GM21526 (cell line): ENCODE data around the gene TAC3.
"Not testable (repeated sequence)": the region's sequence is repeated elsewhere in the genome, so short reads cannot be mapped to it uniquely, and the experiment has no call there.

Experiments used
- ATAC-seq: cut with Tn5 transposase; IDR thresholded peaks from one replicate; pipeline ENCODE4 v1.9.1; 2021; ENCODE audit warnings: moderate library complexity; ENCODE audit not compliant: unreplicated experiment, low FRiP score

Gene TAC3

GRCh38 chr12:57016348-57016747 lies at the start of gene TAC3:
Gene TAC3, minus strand, starts transcription at chr12:57016529. Its CDS starts 732 bp downstream, at chr12:57015797.
- ATAC-seq, result no peak

- peak; percentile 54 for ATAC-seq
Measured at GRCh38 chr12:57063991-57064685, 47.8 kb upstream of the TAC3 start.

GRCh38 chr12:57058454-57058853 lies 42.1 kb upstream of the TAC3 start:
- ATAC-seq, result no peak

GRCh38 chr12:57057067-57057751 lies 40.9 kb upstream of the TAC3 start:
- no peak for ATAC-seq

GRCh38 chr12:57055824-57056223 lies 39.5 kb upstream of the TAC3 start:
- no peak for ATAC-seq

GRCh38 chr12:57053901-57054300 lies 37.6 kb upstream of the TAC3 start:
- not testable (repeated sequence) for ATAC-seq

- not testable (repeated sequence) for ATAC-seq
Measured at GRCh38 chr12:57053146-57053545, 36.8 kb upstream of the TAC3 start.

GRCh38 chr12:57051011-57051410 lies 34.7 kb upstream of the TAC3 start:
- ATAC-seq, result no peak

GRCh38 chr12:57049890-57050289 lies 33.6 kb upstream of the TAC3 start, which contains the start of gene MYO1A:
Gene MYO1A, minus strand, starts transcription at chr12:57050129. Its CDS starts 1,806 bp downstream, at chr12:57048323.
- no peak for ATAC-seq

GRCh38 chr12:57049119-57049446 lies 32.8 kb upstream of the TAC3 start:
- ATAC-seq, result no peak

- no peak for ATAC-seq
Measured at GRCh38 chr12:57048423-57049118, 32.2 kb upstream of the TAC3 start.

- ATAC-seq, result no peak
Measured at GRCh38 chr12:57047981-57048380, 31.7 kb upstream of the TAC3 start.

GRCh38 chr12:57046947-57047890 lies 30.9 kb upstream of the TAC3 start:
- no peak for ATAC-seq

- ATAC-seq, result no peak
Measured at GRCh38 chr12:57046086-57046791, 29.9 kb upstream of the TAC3 start.

GRCh38 chr12:57044889-57045288 lies 28.6 kb upstream of the TAC3 start:
- no peak for ATAC-seq

- no peak for ATAC-seq
Measured at GRCh38 chr12:57044468-57044867, 28.1 kb upstream of the TAC3 start.

GRCh38 chr12:57042695-57043094 lies 26.4 kb upstream of the TAC3 start:
- ATAC-seq, result no peak

- no peak for ATAC-seq
Measured at GRCh38 chr12:57040750-57041149, 24.4 kb upstream of the TAC3 start.

- ATAC-seq, result no peak
Measured at GRCh38 chr12:57040211-57040610, 23.9 kb upstream of the TAC3 start.
